ENCODE measurements around the gene TBC1D4. TPM values are rescaled to one million over a fixed set of nuclear protein-coding genes. Genes with fewer than 3 reads are reported as not detected.

Gene TBC1D4
- total RNA-seq, 4 donors from 2014 or later: 49.9 to 279 (median 211) TPM

GRCh38 chr13:75491376-75491775 is 9.4 kb upstream of the TBC1D4 start:
- intact Hi-C loops (cut with DNase I; ENCODE audit: low total_unique reads): no loop called here
- TF ChIP-seq CTCF (IDR thresholded peaks at IDR 0.05 in 4 of 5, conservative IDR thresholded peaks at IDR 0.05 in 1 of 5) (no peak), POLR2A (IDR thresholded peaks at IDR 0.05) (no peak)
- no peaks in the 10 kb centered on the region for H3K36me3 ChIP-seq
- H3K9me3 ChIP-seq: no peaks in the 10 kb centered on the region
- H3K4me3 ChIP-seq: no peak overlapping the region
- H3K27me3 ChIP-seq: no peaks in the 10 kb centered on the region
- ATAC-seq (no peak), DNase-seq (no peak)
- H3K4me1 ChIP-seq: no peaks in the 10 kb centered on the region
- in situ Hi-C loops (cut with MboI; ENCODE audit: low sequenced_read_pairs in 4 of 4): no loop called here
- no peak overlapping the region for H3K27ac ChIP-seq

- Histone ChIP-seq H3K9me3 (no peaks in the 10 kb centered on the region), H3K4me1 (peaks cover 0 to 12% of the 10 kb centered on the region in 2 donors), H3K4me3 (no peak overlapping the region), H3K36me3 (no peaks in the 10 kb centered on the region), H3K27me3 (no peaks in the 10 kb centered on the region), H3K27ac (no peak overlapping the region)
- DNase-seq (no peak), ATAC-seq (no peak)
- intact Hi-C loops (cut with DNase I; ENCODE audit: low total_unique reads) (no loop called here), in situ Hi-C loops (cut with MboI; ENCODE audit: low sequenced_read_pairs in 4 of 4) (no loop called here)
- TF ChIP-seq CTCF (IDR thresholded peaks at IDR 0.05 in 4 of 5, conservative IDR thresholded peaks at IDR 0.05 in 1 of 5): no peak
These were observed 7.7 kb upstream of the TBC1D4 start for GRCh38 chr13:75489502-75490263.

GRCh38 chr13:75486146-75487062 is 4.4 kb upstream of the TBC1D4 start:
- Histone ChIP-seq H3K36me3 (no peaks in the 10 kb centered on the region), H3K4me1 (peaks cover 4 to 27% of the 10 kb centered on the region in 2 donors), H3K27ac (no peak overlapping the region), H3K27me3 (no peaks in the 10 kb centered on the region), H3K4me3 (no peak overlapping the region), H3K9me3 (no peaks in the 10 kb centered on the region)
- intact Hi-C loops (cut with DNase I; ENCODE audit: low total_unique reads): no loop called here
- TF ChIP-seq POLR2A (IDR thresholded peaks at IDR 0.05) (no peak), CTCF (IDR thresholded peaks at IDR 0.05 in 4 of 5, conservative IDR thresholded peaks at IDR 0.05 in 1 of 5) (no peak)
- ATAC-seq: no peak
- no peak for DNase-seq
- in situ Hi-C loops (cut with MboI; ENCODE audit: low sequenced_read_pairs in 4 of 4): no loop called here

- no peak overlapping the region for H3K4me3 ChIP-seq
- DNase-seq (no peak), ATAC-seq (no peak)
- H3K27me3 ChIP-seq: no peaks in the 10 kb centered on the region
- TF ChIP-seq POLR2A (IDR thresholded peaks at IDR 0.05) (no peak), CTCF (IDR thresholded peaks at IDR 0.05 in 4 of 5, conservative IDR thresholded peaks at IDR 0.05 in 1 of 5) (no peak)
- H3K27ac ChIP-seq: no peak overlapping the region
- H3K9me3 ChIP-seq: no peaks in the 10 kb centered on the region
- H3K4me1 ChIP-seq: peaks cover 4 to 27% of the 10 kb centered on the region in 2 donors
- intact Hi-C loops (cut with DNase I; ENCODE audit: low total_unique reads) (no loop called here), in situ Hi-C loops (cut with MboI; ENCODE audit: low sequenced_read_pairs in 4 of 4) (no loop called here)
- no peaks in the 10 kb centered on the region for H3K36me3 ChIP-seq
These were observed 3.5 kb upstream of the TBC1D4 start for GRCh38 chr13:75485286-75486062.
